Psoas muscle (tissue), 8 donors: ENCODE measurements around the gene S100A8. TPM values are rescaled to one million over a fixed set of nuclear protein-coding genes. Genes with fewer than 3 reads are reported as not detected.
A peak's percentile ranks its signal among the peaks of the same experiment; 100 is the strongest.

Experiments used
- ATAC-seq, 4 donors: fragments of 200-7000 bp; cut with Tn5 transposase; one replicate each; pipeline ENCODE4 v1.9.1; 2020; ENCODE audit warnings: moderate library complexity in 3 of 4, mild to moderate bottlenecking in 2 of 4
- DNase-seq, 2 donors: peaks; one replicate each; pipeline ENCODE4 v3.0.0-alpha.2; 2020
- H3K27ac ChIP-seq: fragments of 200-600 bp; one replicate; pipeline ENCODE4 v1.8.0; 2022
- H3K27me3 ChIP-seq, 3 donors: fragments of 200-600 bp in 1 of 3; one replicate each; pipeline versions ENCODE4 v1.6.1 to v1.8.0; 2013 to 2022; ENCODE audit warnings: low read length in 2 of 3, mild to moderate bottlenecking in 2 of 3, moderate library complexity in 1 of 3; ENCODE audit not compliant: insufficient read depth in 3 of 3
- H3K36me3 ChIP-seq, 2 donors: fragments of 200-600 bp in 1 of 2; one replicate each; pipeline versions ENCODE4 v1.6.1 to v1.8.0; 2013 to 2022; ENCODE audit warnings: low read depth in 1 of 2, mild to moderate bottlenecking in 1 of 2, moderate library complexity in 1 of 2; ENCODE audit not compliant: insufficient read depth in 1 of 2
- H3K4me1 ChIP-seq: fragments of 200-600 bp; one replicate; pipeline ENCODE4 v1.8.0; 2022
- H3K4me3 ChIP-seq: fragments of 200-600 bp; one replicate; pipeline ENCODE4 v1.8.0; 2022; ENCODE audit warnings: mild to moderate bottlenecking
- H3K9me3 ChIP-seq: fragments of 200-600 bp; one replicate; pipeline ENCODE4 v1.8.0; 2022
- WGBS, 3 donors: extraction: QIAGEN DNeasy Blood & Tissue Kit; methylation state at CpG; one replicate each; pipeline versions ENCODE4 v1.1.6 to v1.1.7; 2013; 5-methylcytosine and 5-hydroxymethylcytosine counted together
- intact Hi-C, 2 donors: fragments of 100-400 bp; cut with DNase I; formaldehyde crosslinking; loops; one replicate each; pipeline versions ENCODE4 v1.11.0 to v1.14.2; 2022
- polyA plus RNA-seq, 3 donors: library from polyadenylated mRNA; stranded (reverse); fragments of 200-250 nt; gene quantifications; one replicate each; pipeline ENCODE4 v1.2.3, GENCODE V29; 2013
- total RNA-seq, 4 donors: library from RNA; stranded (reverse); fragmentation: NEBNext Ultra II Directional in 2 of 4; extraction: Animal tissue kit (Norgen Biotek cat#: 25700) in 2 of 4; gene quantifications; one replicate each; pipeline versions ENCODE4 v1.2.1 to v1.2.4, GENCODE V29; 2021 to 2023
- TF ChIP-seq, protein P1 (sequence below): fragments of 200-600 bp; IDR thresholded peaks from one replicate; pipeline ENCODE4 v1.8.0; 2022; ENCODE audit warnings: antibody characterized with exemption
- donor health status: healthy with polysubstance abuse.
- donor health status: DM: no; HTN: no; CAD: no; lungs with moderate emphysema.
- donor health status: Bipolar disorder and iron deficiency.
- donor health status: healthy.
- donor health status: DM: yes; HTN: yes; CAD: no.
- donor health status: DM: no; HTN: no; CAD: no.
- donor health status: DM: no; HTN: no; CAD: no.
- donor health status: DM: yes; HTN: yes; CAD: no.

Gene S100A8
- total and polyA plus RNA-seq, 7 donors: 16.8 to 57.0 (median 30.6) TPM

DNA sequence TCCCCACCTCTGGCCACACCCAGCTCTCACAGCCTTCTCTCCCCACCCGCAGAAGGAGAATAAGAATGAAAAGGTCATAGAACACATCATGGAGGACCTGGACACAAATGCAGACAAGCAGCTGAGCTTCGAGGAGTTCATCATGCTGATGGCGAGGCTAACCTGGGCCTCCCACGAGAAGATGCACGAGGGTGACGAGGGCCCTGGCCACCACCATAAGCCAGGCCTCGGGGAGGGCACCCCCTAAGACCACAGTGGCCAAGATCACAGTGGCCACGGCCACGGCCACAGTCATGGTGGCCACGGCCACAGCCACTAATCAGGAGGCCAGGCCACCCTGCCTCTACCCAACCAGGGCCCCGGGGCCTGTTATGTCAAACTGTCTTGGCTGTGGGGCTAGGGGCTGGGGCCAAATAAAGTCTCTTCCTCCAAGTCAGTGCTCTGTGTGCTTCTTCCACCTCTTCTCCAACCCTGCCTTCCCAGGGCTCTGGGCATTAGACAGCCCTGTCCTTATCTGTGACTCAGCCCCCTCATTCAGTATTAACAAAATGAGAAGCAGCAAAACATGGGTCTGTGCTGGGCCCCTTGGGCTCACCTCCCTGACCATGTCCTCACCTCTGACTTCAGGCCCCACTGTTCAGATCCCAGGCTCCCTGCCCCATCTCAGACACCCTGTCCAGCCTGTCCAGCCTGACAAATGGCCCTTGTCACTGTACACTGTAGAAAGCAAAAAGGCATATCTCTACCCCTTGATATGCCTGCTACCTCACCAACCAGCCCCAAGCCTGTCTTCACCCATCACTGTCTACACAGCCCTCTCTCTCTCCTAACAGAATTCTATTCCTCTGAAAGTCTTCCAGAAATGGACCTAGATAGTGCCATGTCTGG is 30.0 kb downstream of the S100A8 start:
- no peak for ATAC-seq
- Histone ChIP-seq H3K27ac (no peak overlapping the region), H3K9me3 (no peaks in the 10 kb centered on the region), H3K27me3 (no peaks in the 10 kb centered on the region), H3K4me1 (no peaks in the 10 kb centered on the region), H3K36me3 (no peaks in the 10 kb centered on the region), H3K4me3 (no peak overlapping the region)
- intact Hi-C loops: no loop called here
- DNase-seq: no peak
- TF ChIP-seq, protein P1, sequence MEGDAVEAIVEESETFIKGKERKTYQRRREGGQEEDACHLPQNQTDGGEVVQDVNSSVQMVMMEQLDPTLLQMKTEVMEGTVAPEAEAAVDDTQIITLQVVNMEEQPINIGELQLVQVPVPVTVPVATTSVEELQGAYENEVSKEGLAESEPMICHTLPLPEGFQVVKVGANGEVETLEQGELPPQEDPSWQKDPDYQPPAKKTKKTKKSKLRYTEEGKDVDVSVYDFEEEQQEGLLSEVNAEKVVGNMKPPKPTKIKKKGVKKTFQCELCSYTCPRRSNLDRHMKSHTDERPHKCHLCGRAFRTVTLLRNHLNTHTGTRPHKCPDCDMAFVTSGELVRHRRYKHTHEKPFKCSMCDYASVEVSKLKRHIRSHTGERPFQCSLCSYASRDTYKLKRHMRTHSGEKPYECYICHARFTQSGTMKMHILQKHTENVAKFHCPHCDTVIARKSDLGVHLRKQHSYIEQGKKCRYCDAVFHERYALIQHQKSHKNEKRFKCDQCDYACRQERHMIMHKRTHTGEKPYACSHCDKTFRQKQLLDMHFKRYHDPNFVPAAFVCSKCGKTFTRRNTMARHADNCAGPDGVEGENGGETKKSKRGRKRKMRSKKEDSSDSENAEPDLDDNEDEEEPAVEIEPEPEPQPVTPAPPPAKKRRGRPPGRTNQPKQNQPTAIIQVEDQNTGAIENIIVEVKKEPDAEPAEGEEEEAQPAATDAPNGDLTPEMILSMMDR: no peak
- WGBS, 3 donors: 84 to 89% (median 89%) methylated on average over 11 of the region's 11 CpGs

DNA sequence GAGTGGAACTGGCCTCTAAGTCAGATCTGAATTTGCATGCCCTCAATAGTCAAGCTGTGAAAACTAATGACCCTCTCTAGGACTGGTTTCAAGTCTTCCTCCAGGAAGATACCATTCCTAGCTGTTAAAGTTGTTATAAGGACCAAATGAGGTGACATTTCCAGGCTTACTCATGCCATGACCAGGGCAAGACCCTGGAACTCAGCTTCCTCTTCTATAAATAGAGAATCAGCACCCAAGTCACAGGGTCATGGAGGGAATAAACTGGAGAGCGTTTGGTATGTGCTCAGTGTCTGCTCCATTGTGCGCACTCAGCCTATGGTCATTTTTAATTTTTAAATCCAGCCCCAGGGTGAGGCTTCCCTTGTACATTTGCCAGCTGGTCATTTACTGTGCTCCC is 30.7 kb downstream of the S100A8 start:
- Histone ChIP-seq H3K27ac (no peak overlapping the region), H3K4me1 (no peaks in the 10 kb centered on the region), H3K9me3 (no peaks in the 10 kb centered on the region), H3K27me3 (no peaks in the 10 kb centered on the region), H3K36me3 (no peaks in the 10 kb centered on the region), H3K4me3 (no peak overlapping the region)
- no peak for DNase-seq
- ATAC-seq: peak in 2 of 4 donors; percentile 39 to 54
- TF ChIP-seq, protein P1: no peak
- intact Hi-C loops: no loop called here
- WGBS, 3 donors: 64 to 80% (median 75%) methylated on average over 2 of the region's 2 CpGs

DNA sequence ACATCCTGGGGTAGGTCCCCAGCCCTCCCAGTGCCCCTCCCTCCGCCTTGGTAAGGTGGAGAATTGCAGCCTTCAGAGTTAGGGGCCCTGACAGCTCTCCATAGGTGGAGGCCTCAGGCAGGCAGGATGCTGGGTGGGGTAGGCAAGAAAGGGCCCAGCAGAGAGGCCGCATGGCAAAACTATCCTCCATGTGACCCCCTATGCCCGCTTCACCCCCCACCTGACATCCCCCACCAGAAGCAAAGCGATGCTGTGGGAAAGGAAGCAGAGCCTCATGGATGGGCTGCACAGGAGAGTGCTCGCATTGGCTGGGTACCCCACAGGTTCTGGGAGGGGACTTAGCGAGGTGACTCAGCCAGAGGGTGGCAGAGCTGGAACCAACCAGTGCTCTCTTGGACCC is 31.6 kb downstream of the S100A8 start:
- DNase-seq (no peak), ATAC-seq (no peak)
- Histone ChIP-seq H3K4me3 (no peak overlapping the region), H3K4me1 (no peaks in the 10 kb centered on the region), H3K9me3 (no peaks in the 10 kb centered on the region), H3K36me3 (no peaks in the 10 kb centered on the region), H3K27me3 (no peaks in the 10 kb centered on the region), H3K27ac (no peak overlapping the region)
- WGBS, 3 donors: 90 to 95% (median 92%) methylated on average over 6 of the region's 6 CpGs
- intact Hi-C loops: loop anchor here in 1 of 2 donors (10.0 kb wide), 1 partner anchor 396 kb away; no protein-coding TSS in a partner anchor
- TF ChIP-seq, protein P1: no peak

DNA sequence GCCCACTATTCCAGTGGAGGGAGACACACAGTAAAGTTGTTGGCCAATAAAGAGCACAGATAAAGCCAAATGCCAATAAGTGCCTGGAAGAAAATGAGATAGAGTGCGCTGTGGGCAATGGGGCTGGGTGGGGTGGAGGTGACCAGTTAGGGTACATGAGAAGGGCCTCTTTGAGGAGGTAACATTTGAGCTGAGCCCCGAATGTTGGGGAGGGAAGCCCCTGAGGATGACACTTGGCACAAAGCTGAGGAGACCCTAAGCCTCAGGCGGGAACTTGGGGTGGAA is 32.2 kb downstream of the S100A8 start:
- Histone ChIP-seq H3K36me3 (no peaks in the 10 kb centered on the region), H3K4me1 (no peaks in the 10 kb centered on the region), H3K9me3 (no peaks in the 10 kb centered on the region), H3K27ac (no peak overlapping the region), H3K27me3 (peaks cover 0 to under 1% (median 0%) of the 10 kb centered on the region in 3 donors), H3K4me3 (peak overlapping the region; percentile 15)
- TF ChIP-seq, protein P1: no peak
- intact Hi-C loops: loop anchor here in 1 of 2 donors (10.0 kb wide), 1 partner anchor 396 kb away; no protein-coding TSS in a partner anchor
- ATAC-seq: no peak
- 87 to 93% (median 87%) methylated on average over 3 of the region's 3 CpGs for WGBS, 3 donors
- DNase-seq: no peak
